NCI-H510A treated with DMSO at 0.1 percent for 48 hours (cell line): Measurements from ENCODE around the gene TENM4.

Experiments
- DNase-seq: peaks from one replicate; lab custom pipeline; 2025; lab: John Stamatoyannopoulos, UW

TENM4 gene

DNA sequence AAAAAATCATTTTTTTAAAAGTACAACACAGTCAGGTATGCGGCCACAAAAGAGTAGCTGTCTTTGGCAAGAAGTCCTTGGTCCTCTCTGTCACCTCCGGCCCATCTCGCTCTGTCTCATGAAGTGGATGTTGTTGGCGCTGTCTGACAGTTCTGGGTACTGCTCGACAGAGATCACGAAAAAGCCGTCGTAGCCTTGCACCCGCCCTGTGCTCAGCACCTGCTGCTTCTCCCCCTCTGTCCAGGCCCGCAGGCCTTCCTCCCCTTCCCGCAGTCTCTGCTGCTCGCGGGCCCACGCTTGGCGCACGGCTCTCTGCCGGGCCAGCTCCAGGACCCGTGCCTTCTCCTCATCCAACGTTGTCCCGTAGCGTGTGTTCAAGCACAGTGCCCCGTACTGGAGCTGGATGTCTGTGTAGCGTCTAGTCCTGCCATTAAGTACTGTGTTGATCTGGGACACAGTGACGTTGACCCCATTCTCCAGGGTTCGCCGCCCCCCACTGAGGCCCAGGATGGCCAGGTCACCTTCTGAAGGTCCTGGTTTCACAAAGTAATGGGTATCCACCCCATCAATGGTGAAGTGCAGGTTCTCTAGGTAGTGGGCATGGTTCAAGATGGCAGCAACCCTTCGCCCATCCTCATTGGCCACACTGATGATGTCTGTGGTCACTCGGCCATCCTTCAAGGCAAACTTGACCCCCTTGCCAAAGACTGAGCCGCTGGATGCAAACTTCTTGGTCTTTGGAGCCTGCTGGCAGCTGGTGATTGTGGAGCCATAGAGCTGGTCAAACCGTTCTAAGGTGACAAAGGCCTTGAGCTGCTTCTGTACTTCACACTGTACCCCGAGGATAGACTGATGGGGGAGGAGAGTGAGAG, 782.6 kb downstream of the TENM4 start:
- DNase-seq: no peak

DNA sequence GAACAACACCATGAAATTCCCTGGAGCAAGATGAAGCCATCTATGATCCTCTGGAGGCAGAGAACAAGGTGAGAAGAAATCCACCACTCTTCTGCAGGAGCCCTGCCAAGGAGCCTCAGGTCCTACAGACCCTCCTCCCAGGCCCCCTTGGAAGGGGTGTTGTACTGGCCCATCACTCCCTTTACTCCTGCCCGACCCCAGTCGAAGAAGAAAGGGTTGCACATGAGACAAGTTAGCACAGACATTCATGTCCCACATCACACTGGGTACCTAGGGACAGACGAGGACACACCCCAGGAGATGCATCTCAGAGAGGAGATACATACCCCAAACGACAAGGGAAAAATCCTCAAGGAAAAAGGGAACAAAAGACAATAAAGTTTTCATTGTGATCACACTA, 783.4 kb downstream of the TENM4 start:
- DNase-seq: no peak

DNA sequence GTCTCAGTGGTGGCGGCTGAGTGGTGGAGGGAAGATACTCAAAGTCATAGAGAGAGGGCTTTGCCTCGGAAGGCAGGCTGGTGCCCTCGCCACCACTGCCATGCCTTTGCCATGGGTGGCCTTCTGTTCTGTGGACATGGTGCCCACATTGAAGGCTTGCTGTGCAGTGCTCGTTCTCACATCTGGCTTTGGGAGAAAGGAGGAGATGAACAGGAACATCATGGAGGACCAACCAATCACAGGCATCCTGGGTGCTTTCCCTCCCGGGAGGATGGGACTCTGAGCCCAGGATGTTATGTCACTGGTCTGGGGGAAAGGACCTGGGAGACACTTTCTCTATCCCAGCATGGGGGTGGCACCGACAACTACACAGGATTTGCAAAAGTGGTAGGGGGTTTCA, 783.8 kb downstream of the TENM4 start:
- DNase-seq: no peak

DNA sequence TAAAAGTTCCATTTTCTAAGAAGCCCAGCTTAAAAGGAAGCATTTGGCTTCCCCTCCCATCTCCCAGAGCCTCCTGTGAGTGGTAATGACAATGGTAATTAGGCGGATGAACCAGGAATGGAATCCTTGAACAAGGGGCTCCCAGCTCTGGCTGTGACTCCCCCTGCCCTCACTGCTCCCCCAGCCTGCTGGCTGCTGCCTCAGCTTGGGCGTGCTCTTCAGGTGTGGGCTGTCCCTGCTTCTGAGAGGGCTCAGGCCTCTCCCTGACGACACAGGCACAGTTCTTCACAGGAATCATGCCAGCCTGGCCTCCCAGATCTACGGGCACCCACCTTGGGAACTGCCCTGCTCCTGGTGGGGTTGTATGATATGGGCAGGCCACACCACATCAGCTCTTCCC, 784.5 kb downstream of the TENM4 start:
- DNase-seq: no peak

DNA sequence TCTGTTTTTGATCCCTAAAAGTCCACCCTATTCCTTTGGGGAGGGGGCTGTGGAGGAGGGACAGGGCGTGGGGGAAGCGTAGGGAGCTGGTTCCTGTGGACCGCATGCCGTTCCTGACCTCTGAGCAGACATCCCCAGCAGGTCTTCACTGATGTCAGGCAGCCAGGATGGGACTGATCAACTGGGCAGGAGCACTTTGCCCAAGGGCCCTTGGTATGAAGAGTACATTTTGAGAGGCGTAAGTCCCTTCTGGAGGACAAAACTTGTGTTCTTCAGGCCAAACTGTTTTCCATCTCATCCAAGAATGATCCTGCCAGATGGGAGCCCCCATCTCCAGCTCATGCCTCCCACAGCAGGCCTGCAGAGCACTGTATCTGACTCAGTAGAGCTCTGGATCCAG, 785.3 kb downstream of the TENM4 start:
- no peak for DNase-seq

DNA sequence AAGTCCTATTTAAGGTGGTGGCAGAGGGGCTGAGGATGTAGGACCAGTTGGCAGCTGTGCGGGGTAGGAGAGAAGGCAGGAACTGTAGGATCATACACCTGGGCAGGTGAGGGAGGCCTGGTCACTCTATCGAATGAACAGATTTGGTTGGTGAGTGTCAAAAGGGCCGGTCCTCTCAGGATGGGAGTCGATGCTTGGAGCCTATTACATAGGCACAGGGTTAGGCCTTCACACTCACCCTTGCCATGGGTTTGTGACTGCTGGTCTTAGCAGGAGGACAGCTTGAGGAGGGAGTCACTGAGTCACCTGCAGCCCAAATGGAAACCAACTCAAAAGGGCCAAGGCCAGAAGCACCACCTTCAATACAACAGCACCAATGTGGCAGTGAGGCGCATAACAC, 786.0 kb downstream of the TENM4 start:
- no peak for DNase-seq

- DNase-seq: no peak
Measured at GRCh38 chr11:78654071-78654470, 786.8 kb downstream of the TENM4 start.

DNA sequence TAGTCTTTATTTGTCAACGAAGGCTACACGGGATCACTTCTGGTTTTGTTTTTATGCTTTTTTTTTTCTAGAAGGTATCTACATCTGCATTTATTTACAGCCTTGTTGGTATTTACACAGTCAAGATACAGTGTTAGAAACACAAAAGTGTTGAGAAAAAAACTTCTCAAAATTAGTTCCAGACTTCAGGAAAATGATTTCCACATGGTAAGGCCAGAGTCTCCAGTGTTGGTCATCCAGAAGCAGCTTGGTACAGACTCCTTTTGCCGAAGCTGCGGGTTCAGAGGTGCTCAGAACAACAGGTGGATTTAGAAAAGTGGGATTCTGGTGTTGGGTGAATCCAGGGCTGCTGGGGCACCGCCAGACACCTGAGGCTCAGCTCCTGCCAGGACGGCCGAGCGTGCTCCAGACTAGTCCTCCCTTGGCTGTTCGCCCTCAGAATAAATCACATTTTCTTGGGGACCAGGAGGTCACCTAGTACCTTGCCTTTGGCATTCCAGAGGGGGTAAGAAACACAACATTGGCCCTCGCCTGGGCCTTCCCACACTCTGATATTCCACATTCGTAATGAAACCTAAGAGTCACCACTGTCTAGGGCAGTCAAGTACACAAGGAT, 787.4 kb downstream of the TENM4 start:
- no peak for DNase-seq

DNA sequence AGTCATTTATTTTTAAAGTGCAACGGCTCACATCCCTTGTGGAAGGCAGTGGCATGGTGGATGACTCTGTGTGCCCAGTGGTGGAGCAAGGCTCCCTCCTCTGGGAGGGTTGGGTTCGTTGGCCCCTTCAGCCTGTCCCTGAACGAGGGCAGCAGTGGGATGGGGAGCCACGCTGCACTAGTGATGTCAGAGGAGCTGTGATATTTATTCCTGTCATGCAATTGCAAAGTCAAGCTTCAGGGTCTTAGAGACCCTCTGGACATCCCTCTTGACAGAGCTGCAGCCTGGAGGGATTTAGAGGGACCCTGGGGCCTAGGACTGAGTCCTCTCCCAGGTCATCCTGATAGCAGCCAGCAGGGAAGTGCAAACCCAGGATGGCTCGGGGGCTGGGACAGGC, 788.0 kb downstream of the TENM4 start:
- DNase-seq: no peak

DNA sequence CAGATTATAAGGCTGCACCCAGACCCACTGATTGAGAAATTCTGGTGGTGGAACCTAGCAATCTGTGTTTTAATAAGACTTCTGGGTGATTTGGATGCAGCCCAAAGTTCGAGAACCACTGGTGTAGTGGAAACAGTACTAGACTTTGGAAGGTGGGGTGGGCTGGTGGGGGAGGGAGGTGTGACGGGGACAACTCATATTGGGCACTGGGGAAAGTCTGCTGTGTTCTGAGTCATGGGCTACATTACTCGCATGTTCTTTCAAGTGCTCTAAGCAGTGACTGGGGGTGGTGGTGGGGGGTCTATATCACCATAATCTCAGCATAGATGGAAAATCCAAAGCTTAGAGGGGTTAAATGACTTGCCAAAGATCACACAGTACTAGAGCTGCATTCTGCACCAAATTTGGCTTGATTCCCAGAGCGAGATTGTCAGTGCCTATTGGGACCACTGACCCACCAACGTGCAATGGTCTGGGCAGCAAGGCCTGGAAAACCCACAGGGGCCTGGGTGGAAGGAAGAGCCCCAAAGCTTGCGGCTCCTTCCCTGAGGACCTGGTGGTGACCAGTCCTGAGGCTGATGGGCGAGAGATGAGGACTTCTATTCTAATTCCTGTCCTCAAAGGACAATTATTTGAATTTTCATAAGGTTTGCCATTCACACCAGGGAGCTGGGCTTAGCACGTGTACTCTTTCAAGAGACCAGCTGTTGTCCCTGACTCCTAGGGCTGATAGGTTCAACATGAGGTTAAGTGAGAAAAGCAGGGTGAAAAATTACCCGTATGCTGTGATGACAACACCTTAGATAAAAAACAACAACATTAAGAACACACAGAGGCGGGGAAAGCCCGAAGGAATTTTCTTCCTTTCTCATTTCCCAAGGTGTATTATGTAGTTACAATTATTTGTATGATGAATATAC, 788.6 kb downstream of the TENM4 start:
- no peak for DNase-seq

DNA sequence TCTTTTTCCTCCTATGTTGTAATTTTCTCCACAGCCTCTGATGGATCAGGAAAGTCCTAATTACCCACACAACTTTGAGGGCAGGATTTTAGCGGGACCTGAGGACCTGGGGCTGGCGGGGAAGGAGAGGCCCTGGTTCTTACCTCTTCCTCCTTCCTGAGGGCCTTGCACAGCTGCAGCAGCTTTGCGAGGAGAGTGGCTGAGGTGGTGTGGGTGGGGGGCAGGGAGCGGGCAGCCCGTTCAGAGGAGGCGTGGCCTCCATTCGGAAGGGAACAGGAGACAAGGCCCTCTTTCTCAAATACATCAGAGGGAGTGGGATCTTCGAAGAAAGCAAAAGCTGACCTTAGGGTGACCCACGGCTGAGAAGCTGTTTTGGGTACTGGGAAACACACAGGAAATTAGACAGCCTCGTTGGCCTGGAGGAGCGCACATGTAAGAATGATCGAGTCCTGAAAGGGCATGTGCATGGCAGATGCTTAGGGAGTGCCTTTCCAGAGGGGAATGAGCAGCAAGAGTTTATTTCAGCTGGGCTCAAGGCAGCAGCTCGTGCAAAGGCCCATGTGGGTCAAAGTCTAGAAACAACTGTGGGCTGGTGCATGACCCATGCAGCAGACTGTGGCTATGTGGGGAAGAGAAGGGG, 789.6 kb downstream of the TENM4 start:
- DNase-seq: no peak

GRCh38 chr11:78649361-78650215, 791.2 kb downstream of the TENM4 start:
- DNase-seq: no peak

DNA sequence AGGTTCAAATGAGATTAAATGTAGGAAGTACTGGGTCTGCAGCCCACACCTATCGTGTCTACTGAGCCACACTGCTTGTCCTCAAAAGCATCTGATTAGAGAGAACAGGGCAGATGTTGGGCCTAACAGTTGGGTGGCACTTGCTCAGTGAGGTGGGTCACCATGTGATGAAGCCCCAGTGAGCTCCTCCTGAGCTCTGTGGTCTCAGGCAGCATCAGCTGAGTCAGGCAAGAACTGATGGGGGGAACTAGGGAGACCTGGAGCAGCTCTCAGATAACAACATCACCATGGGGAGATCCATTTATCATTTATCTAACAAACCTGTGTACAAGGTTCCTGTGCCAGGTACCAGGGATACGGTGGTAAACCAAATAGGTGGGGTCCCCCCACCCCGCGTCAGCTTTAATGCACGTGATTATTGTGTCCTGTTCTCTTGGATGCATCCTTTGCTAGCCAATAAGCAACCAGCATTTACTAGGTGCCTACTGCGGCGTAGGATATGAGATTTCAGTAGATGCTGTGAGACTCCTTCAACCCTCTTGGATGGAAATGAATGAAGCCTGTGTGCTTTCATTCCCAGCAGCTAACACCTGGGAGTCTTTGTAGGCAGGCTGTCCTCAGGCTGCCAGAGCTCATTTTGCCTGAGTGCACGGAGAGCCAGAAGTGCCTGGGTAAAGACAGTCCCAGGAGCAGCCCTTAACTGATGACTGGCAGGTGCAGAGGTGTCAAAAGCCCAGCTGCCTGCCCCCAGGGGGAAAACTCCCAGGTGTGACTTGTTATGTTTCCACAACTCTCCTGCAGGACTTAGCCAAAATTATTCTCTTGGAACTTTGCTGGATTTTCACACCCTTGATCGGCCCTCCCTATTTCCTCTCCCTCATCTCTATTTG, 792.6 kb downstream of the TENM4 start:
- DNase-seq: peak; percentile 77

DNA sequence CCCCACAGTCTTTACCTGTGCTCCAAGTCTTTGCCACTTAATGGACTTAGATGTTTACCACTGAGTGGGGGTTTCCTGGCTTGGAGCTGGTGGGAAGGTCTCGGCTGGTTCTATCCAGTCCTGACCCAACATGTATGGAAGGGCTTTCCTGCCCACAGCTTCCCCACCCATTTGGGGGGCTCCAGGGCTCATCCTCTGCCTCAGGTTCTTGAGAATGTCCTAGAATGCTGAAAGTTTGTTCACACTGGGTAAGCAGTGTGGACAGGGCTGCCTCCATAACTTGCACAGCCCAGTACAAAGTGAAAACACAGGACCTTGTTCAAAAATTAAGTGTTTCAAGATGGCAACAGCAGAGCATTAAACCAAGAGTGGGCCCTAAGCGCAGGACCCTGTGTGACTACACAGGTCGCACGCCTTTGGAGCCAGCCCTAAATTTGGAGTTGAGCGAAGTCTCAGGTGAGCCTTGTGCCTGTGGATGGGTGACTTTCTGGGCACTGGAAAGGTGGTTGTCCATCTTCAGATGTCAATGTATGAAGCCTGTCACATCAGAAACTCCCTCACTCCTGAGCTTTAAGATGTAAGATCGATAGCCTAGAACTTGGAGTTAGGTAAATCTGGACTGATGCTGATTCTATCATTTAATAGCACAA, 793.4 kb downstream of the TENM4 start:
- no peak for DNase-seq

- DNase-seq: peak; percentile 93
Measured at GRCh38 chr11:78646564-78647185, 794.2 kb downstream of the TENM4 start.

- peak; percentile 87 for DNase-seq
Measured at GRCh38 chr11:78645226-78646202, 795.3 kb downstream of the TENM4 start.

DNA sequence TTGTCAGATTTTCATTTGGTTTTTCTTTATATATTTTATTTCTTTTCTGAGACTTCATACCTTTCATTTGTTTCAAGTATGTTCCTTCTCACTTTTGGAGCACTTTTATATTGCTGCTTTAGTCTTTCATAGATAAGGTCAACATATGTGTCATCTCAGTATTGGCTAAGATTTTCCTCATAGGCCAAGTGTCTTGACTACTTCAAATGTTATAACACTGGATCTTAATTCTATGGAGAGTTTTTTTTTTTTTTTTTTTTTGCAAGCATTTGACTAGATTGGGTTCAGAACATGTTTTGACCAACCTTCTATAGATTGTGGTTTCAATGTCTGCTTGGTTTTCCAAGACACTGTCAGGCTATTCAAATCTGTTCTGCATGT, 797.2 kb downstream of the TENM4 start:
- no peak for DNase-seq
